Fibroblast of mammary gland (primary cell): Measurements from ENCODE around the gene STAT2.
A peak's percentile ranks its signal among the peaks of the same experiment; 100 is the strongest.

ENCODE experiments used
- DNase-seq: peaks from one replicate; pipeline ENCODE4 v3.0.0-alpha.2; 2010; ENCODE audit warnings: low read depth
- H3K4me3 ChIP-seq: 2 replicates; pipeline ENCODE4 v1.5.1; 2011; ENCODE audit warnings: low read depth, mild to moderate bottlenecking, low read length, moderate library complexity; ENCODE audit not compliant: control insufficient read depth
- TF ChIP-seq, protein P1 (sequence below): conservative IDR thresholded peaks from 2 replicates; pipeline ENCODE4 v1.5.1; 2011; ENCODE audit warnings: low read depth, low read length, inconsistent platforms; ENCODE audit not compliant: control insufficient read depth, insufficient read depth

STAT2 gene

DNA sequence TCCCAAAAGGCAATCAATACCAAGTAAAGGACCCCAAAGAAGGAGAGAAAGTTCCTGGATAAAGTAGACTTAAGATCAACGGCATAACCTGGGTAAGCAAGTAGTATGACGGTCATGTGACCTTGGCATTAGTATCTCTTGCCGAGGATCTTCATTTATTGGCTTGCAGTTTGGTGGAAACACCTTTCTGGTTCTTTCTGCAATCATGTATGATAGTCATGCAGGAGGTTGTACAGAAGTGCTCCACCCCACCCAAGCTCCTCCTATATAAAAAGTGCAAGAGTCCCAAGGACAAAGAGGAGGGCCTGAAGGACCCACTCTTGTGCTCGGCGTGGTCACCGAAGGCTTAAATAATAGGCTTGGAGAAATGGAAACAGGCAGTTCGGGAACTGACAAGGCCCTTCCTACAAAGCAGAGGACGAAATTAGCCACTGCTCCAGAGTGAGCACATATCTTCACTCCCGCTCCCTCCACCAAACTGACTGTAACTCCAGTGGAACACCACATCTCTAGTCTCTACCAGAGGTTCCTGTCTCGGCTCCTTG lies 60.5 kb downstream of the STAT2 start:
- DNase-seq, result peak; percentile 23
- TF ChIP-seq, protein P1, sequence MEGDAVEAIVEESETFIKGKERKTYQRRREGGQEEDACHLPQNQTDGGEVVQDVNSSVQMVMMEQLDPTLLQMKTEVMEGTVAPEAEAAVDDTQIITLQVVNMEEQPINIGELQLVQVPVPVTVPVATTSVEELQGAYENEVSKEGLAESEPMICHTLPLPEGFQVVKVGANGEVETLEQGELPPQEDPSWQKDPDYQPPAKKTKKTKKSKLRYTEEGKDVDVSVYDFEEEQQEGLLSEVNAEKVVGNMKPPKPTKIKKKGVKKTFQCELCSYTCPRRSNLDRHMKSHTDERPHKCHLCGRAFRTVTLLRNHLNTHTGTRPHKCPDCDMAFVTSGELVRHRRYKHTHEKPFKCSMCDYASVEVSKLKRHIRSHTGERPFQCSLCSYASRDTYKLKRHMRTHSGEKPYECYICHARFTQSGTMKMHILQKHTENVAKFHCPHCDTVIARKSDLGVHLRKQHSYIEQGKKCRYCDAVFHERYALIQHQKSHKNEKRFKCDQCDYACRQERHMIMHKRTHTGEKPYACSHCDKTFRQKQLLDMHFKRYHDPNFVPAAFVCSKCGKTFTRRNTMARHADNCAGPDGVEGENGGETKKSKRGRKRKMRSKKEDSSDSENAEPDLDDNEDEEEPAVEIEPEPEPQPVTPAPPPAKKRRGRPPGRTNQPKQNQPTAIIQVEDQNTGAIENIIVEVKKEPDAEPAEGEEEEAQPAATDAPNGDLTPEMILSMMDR, result no peak
- H3K4me3 ChIP-seq, result peak overlapping the region; percentile 97

DNA sequence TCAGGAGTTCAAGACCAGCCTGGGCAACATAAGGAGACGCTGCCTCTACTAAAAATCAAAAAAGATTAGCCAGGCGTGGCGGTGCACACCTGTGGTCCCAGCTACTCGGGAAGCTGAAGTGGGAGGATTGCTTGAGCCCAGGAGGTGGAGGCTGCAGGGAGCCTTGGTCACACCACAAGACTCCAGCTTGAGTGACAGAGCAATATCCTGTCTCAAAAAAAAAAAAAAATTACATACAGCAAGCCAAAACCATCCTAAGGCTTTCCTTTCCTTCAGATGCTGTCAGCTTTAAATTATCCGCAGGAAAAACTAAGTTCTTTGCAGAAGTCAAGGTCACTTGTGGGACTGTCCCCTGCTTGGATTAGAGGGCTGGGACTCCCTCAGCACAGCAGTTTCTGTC lies 61.1 kb downstream of the STAT2 start:
- no peak for DNase-seq
- TF ChIP-seq, protein P1, result no peak
- H3K4me3 ChIP-seq, result peak overlapping the region; percentile 97

DNA sequence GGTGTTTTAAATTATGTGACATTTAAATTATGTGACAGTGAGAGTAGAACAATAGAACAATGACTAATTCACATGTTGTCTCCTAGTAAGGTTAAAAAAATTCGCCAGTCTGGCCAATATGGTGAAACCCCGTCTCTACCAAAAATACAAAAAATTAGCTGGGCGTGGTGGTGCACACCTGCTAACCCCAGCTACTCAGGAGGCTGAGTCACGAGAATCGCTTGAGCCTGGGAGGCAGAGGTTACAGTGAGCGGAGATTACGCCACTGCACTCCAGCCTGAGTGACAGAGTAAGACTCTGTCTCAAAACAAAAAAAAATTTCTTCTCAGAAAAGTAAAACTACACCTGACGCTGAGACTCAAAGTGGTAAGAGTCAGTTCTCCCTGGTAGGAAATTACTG lies 62.5 kb downstream of the STAT2 start:
- TF ChIP-seq, protein P1, result no peak
- no peak for DNase-seq
- H3K4me3 ChIP-seq, result no peak overlapping the region

DNA sequence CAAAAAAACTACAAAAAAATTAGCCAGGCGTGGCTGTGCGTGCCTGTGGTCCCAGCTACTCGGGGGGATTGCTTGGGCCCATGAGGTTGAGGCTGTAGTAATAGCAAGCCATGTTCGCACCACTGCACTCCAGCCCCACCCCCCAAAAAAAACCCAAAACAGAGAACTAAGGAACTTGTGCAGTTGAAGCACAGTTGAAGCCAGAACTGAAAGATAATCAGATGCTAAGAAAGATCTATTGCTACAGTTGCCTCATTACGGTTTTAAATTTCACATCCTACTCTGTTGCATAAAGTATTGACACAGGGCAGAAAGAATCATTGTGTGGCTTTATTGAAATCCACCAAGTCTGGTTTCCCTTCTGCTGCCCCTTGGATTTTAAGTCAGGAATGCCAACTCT lies 63.6 kb downstream of the STAT2 start:
- no peak for DNase-seq
- H3K4me3 ChIP-seq, result no peak overlapping the region
- TF ChIP-seq, protein P1, result no peak

DNA sequence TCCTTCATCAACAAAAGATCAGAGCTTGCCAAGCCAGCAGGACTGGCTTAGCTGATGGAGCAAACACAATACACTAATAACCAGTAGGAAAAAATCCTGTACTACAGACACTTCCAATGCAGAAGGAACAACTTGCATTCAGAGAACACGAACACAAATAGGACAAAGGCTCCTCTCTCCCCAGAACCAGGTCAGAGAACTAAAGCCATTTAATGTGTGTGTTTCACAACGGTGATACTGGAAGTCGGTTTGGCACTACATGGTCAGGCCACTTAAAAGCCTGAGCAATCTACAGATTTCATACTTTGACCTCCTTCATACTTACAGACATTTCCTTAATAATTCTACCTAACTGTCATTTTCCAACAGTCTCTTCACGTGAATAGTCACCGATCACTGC lies 66.1 kb downstream of the STAT2 start:
- TF ChIP-seq, protein P1, result no peak
- H3K4me3 ChIP-seq, result no peak overlapping the region
- DNase-seq, result no peak
